Muscle of leg (tissue), 16 donors: ENCODE results near the gene EIF1. TPM values are rescaled to one million over a fixed set of nuclear protein-coding genes. Genes with fewer than 3 reads are reported as not detected.
"Not testable (repeated sequence)": the region's sequence is repeated elsewhere in the genome, so short reads cannot be mapped to it uniquely, and the experiment has no call there.

Experiments
- DNase-seq: peaks from one replicate; pipeline ENCODE4 v3.0.0; 2013
- H3K27ac ChIP-seq: one replicate; pipeline ENCODE4 v1.5.1; 2013; ENCODE audit warnings: mild to moderate bottlenecking, low read length, control low read depth
- H3K27me3 ChIP-seq: one replicate; pipeline ENCODE4 v1.6.1; 2013; ENCODE audit warnings: low read length; ENCODE audit not compliant: control insufficient read depth, insufficient read depth
- H3K36me3 ChIP-seq: one replicate; pipeline ENCODE4 v1.6.1; 2013; ENCODE audit warnings: low read length; ENCODE audit not compliant: control insufficient read depth, insufficient read depth
- H3K4me1 ChIP-seq: one replicate; pipeline ENCODE4 v1.6.1; 2013; ENCODE audit warnings: low read length; ENCODE audit not compliant: control insufficient read depth, insufficient read depth
- H3K4me3 ChIP-seq: one replicate; pipeline ENCODE4 v1.5.1; 2013; ENCODE audit warnings: low read length, control low read depth
- H3K9me3 ChIP-seq: replicated peaks from 2 replicates; pipeline ENCODE4 v1.6.1; 2013; ENCODE audit warnings: low read depth, low read length; ENCODE audit not compliant: control insufficient read depth
- WGBS: methylation state at CpG from one replicate; pipeline ENCODE4 v1.1.5; 2013; ENCODE audit warnings: missing lambda C conversion rate; ENCODE audit not compliant: insufficient coverage; 5-methylcytosine and 5-hydroxymethylcytosine counted together
- long read RNA-seq, 11 donors: transcript quantifications; one replicate each; lab custom pipeline, GENCODE V29; 2026
- polyA plus RNA-seq, 8 donors: library from polyadenylated mRNA; unstranded; fragments of 120-200 nt; gene quantifications; one replicate each; pipeline versions ENCODE4 v1.2.1 to v1.2.3, GENCODE V29; 2013; ENCODE audit warnings: inconsistent platforms in 1 of 8, low replicate concordance in 1 of 8; ENCODE audit not compliant: insufficient read length in 8 of 8, insufficient read depth in 1 of 8
- total RNA-seq: library from RNA; stranded (reverse); fragments of 120-200 nt; gene quantifications from one replicate; pipeline ENCODE4 v1.2.4, GENCODE V29; 2013

The EIF1 gene
- 224 TPM for total RNA-seq
- polyA plus RNA-seq, result 100 to 1,000 TPM; 764 to 855 (median 812) TPM
- long read RNA-seq, donor 1, transcript EIF1-203 (4 exons, 2,330 nt), result major isoform, 229 of 285 reads
- long read RNA-seq, donor 1, partial matches to known transcripts, result 50 of 285 reads
- long read RNA-seq, donor 1, other reads (novel, unspliced or antisense), result 0 of 285 reads
- long read RNA-seq, donor 2, transcript EIF1-203 (4 exons, 2,330 nt), result major isoform, 75 of 84 reads
- long read RNA-seq, donor 2, partial matches to known transcripts, result 7 of 84 reads
- long read RNA-seq, donor 2, other reads (novel, unspliced or antisense), result 0 of 84 reads
- long read RNA-seq, donor 3, transcript EIF1-203 (4 exons, 2,330 nt), result major isoform, 435 of 481 reads
- long read RNA-seq, donor 3, transcript EIF1-202 (2 exons, 2,170 nt), result minor isoform, 10 of 481 reads
- long read RNA-seq, donor 3, partial matches to known transcripts, result 21 of 481 reads
- long read RNA-seq, donor 3, other reads (novel, unspliced or antisense), result 12 of 481 reads
- long read RNA-seq, donor 4, transcript EIF1-201 (3 exons, 1,120 nt), result minor isoform, 7 of 464 reads
- long read RNA-seq, donor 4, transcript EIF1-203 (4 exons, 2,330 nt), result major isoform, 399 of 464 reads
- long read RNA-seq, donor 4, partial matches to known transcripts, result 53 of 464 reads
- long read RNA-seq, donor 4, other reads (novel, unspliced or antisense), result 5 of 464 reads
- long read RNA-seq, donor 5, transcript EIF1-201 (3 exons, 1,120 nt), result minor isoform, 14 of 1,143 reads
- long read RNA-seq, donor 5, transcript EIF1-202 (2 exons, 2,170 nt), result minor isoform, 18 of 1,143 reads
- long read RNA-seq, donor 5, transcript EIF1-203 (4 exons, 2,330 nt), result major isoform, 1,027 of 1,143 reads
- long read RNA-seq, donor 5, partial matches to known transcripts, result 60 of 1,143 reads
- long read RNA-seq, donor 5, other reads (novel, unspliced or antisense), result 22 of 1,143 reads
- long read RNA-seq, donor 6, transcript EIF1-205 (3 exons, 1,428 nt), result minor isoform, 5 of 848 reads
- long read RNA-seq, donor 6, transcript EIF1-203 (4 exons, 2,330 nt), result major isoform, 760 of 848 reads
- long read RNA-seq, donor 6, transcript EIF1-202 (2 exons, 2,170 nt), result minor isoform, 12 of 848 reads
- long read RNA-seq, donor 6, transcript EIF1-201 (3 exons, 1,120 nt), result minor isoform, 5 of 848 reads
- long read RNA-seq, donor 6, partial matches to known transcripts, result 61 of 848 reads
- long read RNA-seq, donor 6, other reads (novel, unspliced or antisense), result 5 of 848 reads
- long read RNA-seq, donor 7, transcript EIF1-201 (3 exons, 1,120 nt), result minor isoform, 5 of 818 reads
- long read RNA-seq, donor 7, transcript EIF1-202 (2 exons, 2,170 nt), result minor isoform, 8 of 818 reads
- long read RNA-seq, donor 7, transcript EIF1-203 (4 exons, 2,330 nt), result major isoform, 654 of 818 reads
- long read RNA-seq, donor 7, partial matches to known transcripts, result 135 of 818 reads
- long read RNA-seq, donor 7, other reads (novel, unspliced or antisense), result 16 of 818 reads
- long read RNA-seq, donor 8, transcript EIF1-203 (4 exons, 2,330 nt), result major isoform, 450 of 548 reads
- long read RNA-seq, donor 8, transcript EIF1-202 (2 exons, 2,170 nt), result minor isoform, 15 of 548 reads
- long read RNA-seq, donor 8, partial matches to known transcripts, result 73 of 548 reads
- long read RNA-seq, donor 8, other reads (novel, unspliced or antisense), result 7 of 548 reads
- long read RNA-seq, donor 9, transcript EIF1-202 (2 exons, 2,170 nt), result minor isoform, 8 of 499 reads
- long read RNA-seq, donor 9, transcript EIF1-203 (4 exons, 2,330 nt), result major isoform, 455 of 499 reads
- long read RNA-seq, donor 9, partial matches to known transcripts, result 32 of 499 reads
- long read RNA-seq, donor 9, other reads (novel, unspliced or antisense), result 0 of 499 reads
- long read RNA-seq, donor 10, transcript EIF1-201 (3 exons, 1,120 nt), result minor isoform, 6 of 678 reads
- long read RNA-seq, donor 10, transcript EIF1-203 (4 exons, 2,330 nt), result major isoform, 583 of 678 reads
- long read RNA-seq, donor 10, transcript EIF1-202 (2 exons, 2,170 nt), result minor isoform, 18 of 678 reads
- long read RNA-seq, donor 10, partial matches to known transcripts, result 51 of 678 reads
- long read RNA-seq, donor 10, other reads (novel, unspliced or antisense), result 18 of 678 reads
- long read RNA-seq, donor 11, transcript EIF1-202 (2 exons, 2,170 nt), result minor isoform, 19 of 639 reads
- long read RNA-seq, donor 11, transcript EIF1-201 (3 exons, 1,120 nt), result minor isoform, 6 of 639 reads
- long read RNA-seq, donor 11, transcript EIF1-203 (4 exons, 2,330 nt), result major isoform, 567 of 639 reads
- long read RNA-seq, donor 11, partial matches to known transcripts, result 27 of 639 reads
- long read RNA-seq, donor 11, other reads (novel, unspliced or antisense), result 19 of 639 reads

DNA sequence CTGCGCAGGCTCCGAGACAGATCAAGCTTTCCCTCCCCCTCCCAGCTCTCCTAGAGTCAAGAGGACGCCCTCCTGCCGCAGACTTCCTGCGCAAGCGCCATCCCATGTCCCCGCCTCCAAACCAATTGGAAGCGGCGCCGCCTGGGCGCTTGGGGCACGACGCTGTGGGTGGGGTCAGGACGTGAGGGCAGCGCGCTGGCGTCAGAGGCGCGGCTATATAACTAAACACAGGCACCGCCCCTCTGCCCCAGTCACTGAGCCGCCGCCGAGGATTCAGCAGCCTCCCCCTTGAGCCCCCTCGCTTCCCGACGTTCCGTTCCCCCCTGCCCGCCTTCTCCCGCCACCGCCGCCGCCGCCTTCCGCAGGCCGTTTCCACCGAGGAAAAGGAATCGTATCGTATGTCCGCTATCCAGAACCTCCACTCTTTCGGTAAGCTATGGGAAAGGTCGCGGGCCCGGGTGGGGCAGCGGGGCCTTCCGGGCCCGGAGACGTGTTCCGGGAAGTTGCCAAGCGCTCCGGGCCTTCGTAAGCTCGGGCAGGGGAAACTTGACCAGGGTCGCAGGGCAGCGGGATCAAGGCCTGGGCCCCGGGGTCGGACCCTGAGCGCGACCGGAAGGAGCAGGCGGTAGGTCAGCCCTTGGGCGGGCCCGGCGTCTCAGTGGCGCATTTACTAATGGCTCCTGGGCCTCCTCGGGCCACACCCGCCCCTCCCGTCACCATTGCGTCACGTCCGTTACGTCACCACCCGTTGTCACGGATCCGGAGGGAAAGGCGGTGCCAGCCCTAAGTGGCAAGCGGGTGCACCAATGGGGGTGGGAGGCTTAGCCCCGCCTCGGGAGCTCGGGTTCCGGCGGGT, at the start of gene EIF1:
Gene EIF1, plus strand, starts transcription at position 245 of the 856 bp plus-strand sequence. Its CDS starts 154 bp downstream, at position 399.
- DNase-seq, result peak; percentile 100
- peaks cover 41% of the 10 kb centered on the region for H3K36me3 ChIP-seq
- peak within 1 kb of the TSS; percentile 99 for H3K27ac ChIP-seq
- no peaks in the 10 kb centered on the region for H3K9me3 ChIP-seq
- peaks cover 12% of the 10 kb centered on the region for H3K4me1 ChIP-seq
- under 1% methylated on average over 74 of the region's 81 CpGs for WGBS
- H3K4me3 ChIP-seq, result peak within 1 kb of the TSS; percentile 87
- H3K27me3 ChIP-seq, result no peaks in the 10 kb centered on the region

DNA sequence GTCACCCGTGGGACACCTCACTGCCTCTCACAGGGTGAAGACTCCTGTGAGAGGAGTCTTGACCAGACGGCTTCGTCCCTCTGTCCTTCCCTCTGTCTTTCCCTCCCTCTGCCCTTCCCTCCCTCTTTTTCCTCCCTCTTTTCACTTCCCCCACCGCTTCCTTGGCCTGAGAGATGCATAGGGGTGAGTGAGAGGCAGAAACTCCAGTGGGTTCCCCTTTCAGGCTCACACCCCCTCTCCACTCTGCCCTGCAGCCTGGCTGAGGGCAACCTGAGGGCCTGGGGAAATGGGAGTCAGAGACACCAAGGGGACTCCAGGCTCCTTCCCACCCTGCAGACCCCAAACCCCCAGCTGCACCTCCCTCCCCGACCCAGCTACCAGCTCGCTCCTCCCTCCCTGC, 49.7 kb upstream of the EIF1 start:
- 55% methylated on average over 3 of the region's 6 CpGs for WGBS

DNA sequence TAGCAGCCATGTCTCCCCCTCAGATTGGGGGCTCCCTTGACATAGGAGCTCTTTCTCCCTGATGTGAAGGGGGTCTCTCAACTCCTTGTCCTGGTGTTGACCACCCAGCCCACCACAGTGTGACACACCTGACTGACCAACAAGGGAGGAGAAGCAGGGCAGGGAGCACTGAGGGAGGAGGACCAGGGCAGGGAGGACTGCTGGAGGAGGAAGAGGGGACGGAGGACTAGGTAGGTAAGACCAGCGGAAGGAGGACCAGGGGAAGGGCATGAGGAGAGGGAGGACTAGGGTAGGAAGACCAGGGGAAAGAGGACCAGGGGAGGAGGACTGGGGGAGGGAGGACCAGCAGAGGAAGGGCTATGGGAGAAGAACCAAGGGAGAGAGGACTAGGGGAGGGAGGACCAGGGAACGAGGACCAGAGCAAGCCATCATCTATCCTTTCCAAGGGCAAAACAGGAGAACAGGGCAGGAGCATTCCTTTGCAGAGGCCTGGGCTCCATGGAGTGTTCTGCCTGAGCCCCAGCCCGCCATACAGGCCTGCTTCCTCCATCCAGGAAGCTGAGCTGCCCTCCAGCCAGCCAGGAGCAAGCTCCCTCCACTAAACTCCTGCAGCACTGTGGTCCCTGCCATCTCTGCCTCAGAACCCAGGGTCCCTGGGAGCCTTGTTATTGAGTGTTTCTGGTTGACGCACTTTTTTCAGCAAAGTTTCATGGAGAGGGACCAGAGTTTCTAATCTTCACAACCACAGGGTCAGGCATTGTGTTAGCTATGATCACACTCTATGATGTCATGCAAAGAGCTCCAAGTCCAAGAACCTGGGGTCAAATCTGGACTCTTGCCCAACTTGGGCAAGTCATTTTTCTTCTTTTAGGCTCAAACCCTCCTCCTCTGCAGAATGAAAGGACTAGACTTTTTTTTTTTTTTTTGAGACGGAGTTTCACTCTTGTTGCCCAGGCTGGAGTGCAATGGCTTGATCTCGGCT, 48.9 kb upstream of the EIF1 start:
- no peaks in the 10 kb centered on the region for H3K36me3 ChIP-seq
- H3K27ac ChIP-seq, result no peak overlapping the region
- peaks cover 12% of the 10 kb centered on the region for H3K27me3 ChIP-seq
- WGBS, result 85% methylated on average over 2 of the region's 7 CpGs
- no peaks in the 10 kb centered on the region for H3K9me3 ChIP-seq
- DNase-seq, result no peak
- H3K4me3 ChIP-seq, result no peak overlapping the region
- H3K4me1 ChIP-seq, result peaks cover 24% of the 10 kb centered on the region

More for the DNA sequence above, 49.7 kb upstream of the EIF1 start:
- no peak overlapping the region for H3K4me3 ChIP-seq
- peaks cover 12% of the 10 kb centered on the region for H3K27me3 ChIP-seq
- no peaks in the 10 kb centered on the region for H3K9me3 ChIP-seq
- H3K27ac ChIP-seq, result no peak overlapping the region
- peaks cover 28% of the 10 kb centered on the region for H3K4me1 ChIP-seq
- no peak for DNase-seq
- H3K36me3 ChIP-seq, result no peaks in the 10 kb centered on the region

DNA sequence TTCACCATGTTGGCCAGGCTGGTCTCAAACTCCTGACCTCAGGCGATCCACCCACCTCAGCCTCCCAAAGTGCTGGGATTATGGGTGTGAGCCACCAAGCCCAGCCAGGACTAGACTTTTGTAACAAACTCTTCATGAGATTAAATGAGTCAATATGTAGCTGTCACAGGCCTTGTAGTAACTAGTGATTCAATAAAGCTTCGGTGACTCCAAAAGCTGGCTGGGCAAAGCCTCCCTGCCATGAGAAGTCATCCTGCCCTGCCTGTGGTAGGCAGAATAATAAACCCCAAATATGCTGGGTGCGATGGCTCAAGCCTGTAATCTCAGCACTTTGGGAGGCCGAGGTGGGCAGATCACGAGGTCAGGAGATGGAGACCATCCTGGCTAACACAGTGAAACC, 48.1 kb upstream of the EIF1 start:
- WGBS, result 100% methylated on average over 1 of the region's 5 CpGs
- H3K36me3 ChIP-seq, DNase-seq, H3K4me3 ChIP-seq, H3K27ac ChIP-seq, H3K9me3 ChIP-seq, H3K27me3 ChIP-seq: not testable (repeated sequence)
- H3K4me1 ChIP-seq, result peaks cover 16% of the 10 kb centered on the region

DNA sequence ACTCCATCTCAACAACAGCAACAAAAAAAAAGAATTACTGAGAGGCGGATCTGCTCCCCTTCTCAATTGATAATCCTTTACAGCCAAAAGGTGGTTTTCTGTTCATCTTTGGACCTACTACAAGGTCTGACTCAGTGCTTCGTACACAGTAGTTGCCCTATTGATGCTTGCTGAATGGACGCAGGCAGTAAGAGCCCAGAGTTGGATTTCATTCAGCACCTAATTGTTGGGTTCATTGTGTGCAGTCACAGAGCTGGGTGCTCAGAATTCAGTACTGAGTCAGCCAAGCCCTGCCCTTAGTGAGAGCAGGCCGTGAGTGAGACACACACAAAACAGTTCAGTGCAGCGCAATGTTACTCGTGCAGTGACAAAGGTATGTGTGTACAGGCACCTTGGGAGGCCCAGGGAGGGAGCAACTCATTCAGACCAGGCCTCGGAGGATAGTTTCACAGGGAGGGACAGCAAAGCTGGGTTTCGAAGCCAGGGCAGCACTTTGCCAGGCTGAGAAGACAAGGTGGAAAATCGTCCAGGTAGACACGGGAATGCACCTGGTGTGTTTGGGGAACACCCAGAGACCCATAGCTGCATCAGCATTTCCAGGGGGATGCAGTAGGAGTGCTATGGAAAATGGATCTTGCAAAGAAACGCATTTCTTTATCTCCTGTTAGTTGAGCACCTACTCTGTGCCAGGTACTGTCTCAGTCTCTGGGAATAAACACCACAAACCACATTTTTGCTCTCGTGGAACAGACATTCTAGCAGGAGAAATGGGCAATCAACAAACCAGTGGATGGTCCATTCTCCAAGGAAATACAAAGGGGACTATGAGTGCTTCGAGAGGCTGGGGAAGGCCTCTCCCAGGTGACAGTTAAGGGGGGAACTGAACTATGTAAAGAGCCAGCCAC, 46.2 kb upstream of the EIF1 start:
- H3K4me3 ChIP-seq, result no peak overlapping the region
- no peak for DNase-seq
- no peaks in the 10 kb centered on the region for H3K9me3 ChIP-seq
- H3K4me1 ChIP-seq, result peaks cover 3% of the 10 kb centered on the region
- no peaks in the 10 kb centered on the region for H3K36me3 ChIP-seq
- WGBS, result 80% methylated on average over 11 of the region's 13 CpGs
- no peak overlapping the region for H3K27ac ChIP-seq
- peaks cover 4% of the 10 kb centered on the region for H3K27me3 ChIP-seq

DNA sequence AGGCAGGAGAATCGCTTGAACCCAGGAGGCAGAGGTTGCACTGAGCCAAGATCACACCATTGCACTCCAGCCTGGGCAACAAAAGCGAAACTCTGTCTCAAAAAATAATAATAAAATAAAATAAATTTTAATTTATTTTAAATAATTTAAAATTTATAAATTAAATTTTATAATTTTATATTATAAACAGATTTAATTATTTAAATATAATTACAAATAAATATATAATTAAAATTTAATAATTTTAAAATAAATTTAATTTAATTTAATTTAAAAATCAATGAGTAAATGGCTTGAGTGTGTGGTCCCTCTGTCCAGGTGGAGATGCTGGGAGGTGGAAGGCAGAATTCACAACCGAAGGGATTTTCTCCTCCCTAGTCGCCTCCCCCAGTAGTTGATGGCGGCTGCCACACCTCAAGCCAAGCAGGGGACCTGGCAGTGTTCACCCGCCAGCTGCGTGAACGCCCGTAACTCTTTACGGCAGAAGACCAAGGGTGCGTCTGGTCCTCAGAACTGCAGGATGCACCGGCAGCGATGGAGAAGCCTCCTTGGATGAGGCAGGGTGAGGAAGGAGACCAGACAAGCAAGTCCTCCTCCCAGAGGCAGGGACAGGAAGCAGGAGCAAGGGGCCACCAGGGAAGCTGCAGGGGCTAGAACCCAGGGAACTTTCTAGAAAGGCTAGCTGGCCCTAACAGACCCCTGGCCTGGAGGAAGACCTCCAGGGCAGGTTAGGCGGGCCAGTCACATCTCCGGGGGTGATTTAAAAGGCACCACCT, 41.5 kb upstream of the EIF1 start:
- peaks cover 2% of the 10 kb centered on the region for H3K27me3 ChIP-seq
- no peaks in the 10 kb centered on the region for H3K36me3 ChIP-seq
- DNase-seq, result no peak
- 80% methylated on average over 11 of the region's 15 CpGs for WGBS
- H3K4me3 ChIP-seq, result no peak overlapping the region
- H3K9me3 ChIP-seq, result no peaks in the 10 kb centered on the region
- peaks cover 37% of the 10 kb centered on the region for H3K4me1 ChIP-seq
- H3K27ac ChIP-seq, result no peak overlapping the region
